HepG2 (cell line): ENCODE results near the gene ATRN. TPM values are rescaled to one million over a fixed set of nuclear protein-coding genes. Genes with fewer than 3 reads are reported as not detected.

ENCODE experiments used
- ARNTL ChIP-seq: sonication (generic); formaldehyde crosslinking; IDR thresholded peaks from 2 replicates; pipeline ENCODE4 v1.4.0; 2020; ENCODE audit warnings: mild to moderate bottlenecking, missing genetic modification reagents
- CBX2 ChIP-seq, 2 experiments: fragments of 200-600 bp in 1 of 2; sonication (generic); formaldehyde crosslinking in 1 of 2; IDR thresholded peaks; 2 replicates each; pipeline versions ENCODE4 v1.7.0 to v1.8.1; 2018 to 2022; ENCODE audit warnings: low read depth in 2 of 2, low read length in 1 of 2, mild to moderate bottlenecking in 1 of 2, missing genetic modification reagents in 1 of 2
- CEBPG ChIP-seq: IDR thresholded peaks from 2 replicates; pipeline ENCODE4 v1.6.1; 2016
- ELF4 ChIP-seq: sonication (generic); formaldehyde crosslinking; IDR thresholded peaks from 2 replicates; pipeline ENCODE4 v1.5.0; 2020; ENCODE audit warnings: missing genetic modification reagents, mild to moderate bottlenecking, moderate library complexity, borderline replicate concordance
- HES4 ChIP-seq: sonication (generic); formaldehyde crosslinking; IDR thresholded peaks from 2 replicates; pipeline ENCODE4 v1.9.0; 2021; ENCODE audit warnings: mild to moderate bottlenecking, missing genetic modification reagents, borderline replicate concordance
- HMG20B ChIP-seq: conservative IDR thresholded peaks from 2 replicates; pipeline ENCODE4 v1.6.1; 2016; ENCODE audit warnings: missing genetic modification reagents, missing compliant biosample characterization
- LCORL ChIP-seq, 2 experiments: fragments of 450-650 bp in 1 of 2; sonication (generic) in 1 of 2; formaldehyde crosslinking in 1 of 2; IDR thresholded peaks; 2 replicates each; pipeline versions ENCODE4 v1.5.0 to v1.6.1; 2017 to 2020; ENCODE audit warnings: antibody characterized with exemption in 1 of 2, missing genetic modification reagents in 1 of 2
- MIER3 ChIP-seq: IDR thresholded peaks from 2 replicates; pipeline ENCODE4 v1.6.1; 2016; ENCODE audit warnings: missing compliant biosample characterization, borderline replicate concordance
- MYC ChIP-seq: sonication (generic); formaldehyde crosslinking; IDR thresholded peaks from 2 replicates; pipeline ENCODE4 v1.9.0; 2021; ENCODE audit warnings: missing genetic modification reagents, borderline replicate concordance
- NCOA2 ChIP-seq: sonication (generic); formaldehyde crosslinking; IDR thresholded peaks from 2 replicates; pipeline ENCODE4 v1.8.0; 2022; ENCODE audit warnings: inconsistent platforms
- PREB ChIP-seq: sonication (generic); formaldehyde crosslinking; IDR thresholded peaks from 2 replicates; pipeline ENCODE4 v1.4.0; 2020; ENCODE audit warnings: missing genetic modification reagents
- SCMH1 ChIP-seq: sonication (generic); formaldehyde crosslinking; IDR thresholded peaks from 2 replicates; pipeline ENCODE4 v1.9.0; 2021; ENCODE audit warnings: missing genetic modification reagents, mild to moderate bottlenecking, borderline replicate concordance
- SIN3A ChIP-seq: IDR thresholded peaks from 2 replicates; pipeline ENCODE4 v1.6.1; 2011; ENCODE audit warnings: low read depth, mild to moderate bottlenecking, control low read depth, low read length, borderline replicate concordance
- SP5 ChIP-seq: IDR thresholded peaks from 2 replicates; pipeline ENCODE4 v1.6.1; 2016; ENCODE audit warnings: low read depth, borderline replicate concordance
- SUZ12 ChIP-seq: fragments of 150-350 bp; IDR thresholded peaks from 2 replicates; pipeline ENCODE4 v1.6.1; 2014; ENCODE audit warnings: low read depth, low read length
- TAF1 ChIP-seq: sonication (generic); formaldehyde crosslinking; IDR thresholded peaks from 2 replicates; pipeline ENCODE4 v1.4.0; 2020; ENCODE audit warnings: missing genetic modification reagents
- ZBTB14 ChIP-seq: sonication (generic); formaldehyde crosslinking; IDR thresholded peaks from 2 replicates; pipeline ENCODE4 v1.4.0; 2020; ENCODE audit warnings: missing genetic modification reagents
- ZBTB2 ChIP-seq: sonication (generic); formaldehyde crosslinking; IDR thresholded peaks from 2 replicates; pipeline ENCODE4 v1.8.0; 2022; ENCODE audit warnings: low read depth, missing genetic modification reagents
- ZNF10 ChIP-seq: sonication (generic); formaldehyde crosslinking; IDR thresholded peaks from 2 replicates; pipeline ENCODE4 v1.4.0; 2020; ENCODE audit warnings: mild to moderate bottlenecking, low read depth, missing genetic modification reagents, borderline replicate concordance
- ZNF232 ChIP-seq: sonication (generic); formaldehyde crosslinking; IDR thresholded peaks from 2 replicates; pipeline ENCODE4 v1.4.0; 2020; ENCODE audit warnings: missing genetic modification reagents, borderline replicate concordance
- ZNF329 ChIP-seq: sonication (generic); formaldehyde crosslinking; IDR thresholded peaks from 2 replicates; pipeline ENCODE4 v1.9.0; 2021; ENCODE audit warnings: low read depth, mild to moderate bottlenecking, missing genetic modification reagents
- ZNF367 ChIP-seq: sonication (generic); formaldehyde crosslinking; IDR thresholded peaks from 2 replicates; pipeline ENCODE4 v1.4.0; 2020; ENCODE audit warnings: missing genetic modification reagents, borderline replicate concordance
- ZNF563 ChIP-seq: sonication (generic); formaldehyde crosslinking; IDR thresholded peaks from 2 replicates; pipeline ENCODE4 v1.8.0; 2022; ENCODE audit warnings: mild to moderate bottlenecking, moderate library complexity, missing genetic modification reagents
- ZNF704 ChIP-seq: sonication (generic); formaldehyde crosslinking; IDR thresholded peaks from 2 replicates; pipeline ENCODE4 v1.8.1; 2023; ENCODE audit warnings: mild to moderate bottlenecking, inconsistent platforms, moderate library complexity, missing genetic modification reagents, borderline replicate concordance
- ZNF713 ChIP-seq: sonication (generic); formaldehyde crosslinking; IDR thresholded peaks from 2 replicates; pipeline ENCODE4 v1.4.0; 2020; ENCODE audit warnings: mild to moderate bottlenecking, missing genetic modification reagents
- polyA plus RNA-seq, 8 experiments: library from polyadenylated mRNA; depleted of rRNA in 3 of 8; stranded (reverse) in 7 of 8; unstranded in 1 of 8; fragments of >200 nt; fragmentation: Illumina TruSeq in 4 of 8; extraction: Trizol in 4 of 8; gene quantifications; 2 replicates each; pipeline versions ENCODE4 v1.2.1 to v1.2.3, GENCODE V29; 2011 to 2016; ENCODE audit warnings: low read depth in 4 of 8, missing spikeins in 1 of 8, mixed read lengths in 1 of 8; ENCODE audit not compliant: insufficient read depth in 1 of 8
- total RNA-seq, 5 experiments: library from RNA; depleted of rRNA; stranded (reverse); fragments of >200 nt; fragmentation: Illumina TruSeq; extraction: Trizol; gene quantifications; 2 replicates each; pipeline ENCODE4 v1.2.3, GENCODE V29; 2016; ENCODE audit warnings: low read depth in 1 of 5

The ATRN gene
- total and polyA plus RNA-seq, 2 of the 13 experiments (the other 11 are each of a cell fraction or from before 2014, with no cell fraction given) = 44.2 to 81.1 TPM

- no peak for TF ChIP-seq ZBTB2 (CRISPR knock-in tag)
- TF ChIP-seq NCOA2 (CRISPR knock-in tag) = peak; percentile 75
- no peak for TF ChIP-seq ELF4 (CRISPR knock-in tag)
- TF ChIP-seq SP5 (CRISPR knock-in tag) = peak; percentile 26; the same call in 1 of the 2 replicates
- no peak for TF ChIP-seq SUZ12
- no peak for TF ChIP-seq ZNF367 (CRISPR knock-in tag)
- no peak for TF ChIP-seq CBX2 (IDR thresholded peaks at IDR 0.05; ENCODE audit: low read depth, low read length)
- TF ChIP-seq CBX2 (CRISPR knock-in tag; IDR thresholded peaks at IDR 0.05; ENCODE audit: low read depth) = no peak
- TF ChIP-seq MIER3 (CRISPR knock-in tag) = peak; percentile 83
- TF ChIP-seq TAF1 (CRISPR knock-in tag) = no peak
- TF ChIP-seq ZNF232 = peak; percentile 78; the same call in 1 of the 2 replicates
- TF ChIP-seq HES4 = no peak
- no peak for TF ChIP-seq SCMH1
- no peak for TF ChIP-seq LCORL (IDR thresholded peaks at IDR 0.05)
- TF ChIP-seq LCORL (CRISPR knock-in tag; IDR thresholded peaks at IDR 0.05) = peak; percentile 96
- TF ChIP-seq HMG20B (CRISPR knock-in tag) = no peak
- no peak for TF ChIP-seq PREB (CRISPR knock-in tag)
- peak; percentile 52; the same call in 1 of the 2 replicates for TF ChIP-seq ZNF563 (CRISPR knock-in tag)
- peak; percentile 99 for TF ChIP-seq CEBPG (CRISPR knock-in tag)
- TF ChIP-seq ZNF10 (CRISPR knock-in tag) = no peak
- 0 out of 2 replicates have a peak, but pooled peaks have one; percentile 79 for TF ChIP-seq ZNF713 (CRISPR knock-in tag)
- TF ChIP-seq ZNF329 (CRISPR knock-in tag) = no peak
- no peak for TF ChIP-seq SIN3A
- TF ChIP-seq ZBTB14 = no peak
- peak; percentile 79 for TF ChIP-seq ARNTL (CRISPR knock-in tag)
- TF ChIP-seq ZNF704 = no peak
- peak; percentile 56; the same call in 1 of the 2 replicates for TF ChIP-seq MYC (CRISPR knock-in tag)
Measured at GRCh38 chr20:3628502-3629314, 157.9 kb downstream of the ATRN start (continued).
